Measurements from ENCODE around the gene CUX1.

DNA sequence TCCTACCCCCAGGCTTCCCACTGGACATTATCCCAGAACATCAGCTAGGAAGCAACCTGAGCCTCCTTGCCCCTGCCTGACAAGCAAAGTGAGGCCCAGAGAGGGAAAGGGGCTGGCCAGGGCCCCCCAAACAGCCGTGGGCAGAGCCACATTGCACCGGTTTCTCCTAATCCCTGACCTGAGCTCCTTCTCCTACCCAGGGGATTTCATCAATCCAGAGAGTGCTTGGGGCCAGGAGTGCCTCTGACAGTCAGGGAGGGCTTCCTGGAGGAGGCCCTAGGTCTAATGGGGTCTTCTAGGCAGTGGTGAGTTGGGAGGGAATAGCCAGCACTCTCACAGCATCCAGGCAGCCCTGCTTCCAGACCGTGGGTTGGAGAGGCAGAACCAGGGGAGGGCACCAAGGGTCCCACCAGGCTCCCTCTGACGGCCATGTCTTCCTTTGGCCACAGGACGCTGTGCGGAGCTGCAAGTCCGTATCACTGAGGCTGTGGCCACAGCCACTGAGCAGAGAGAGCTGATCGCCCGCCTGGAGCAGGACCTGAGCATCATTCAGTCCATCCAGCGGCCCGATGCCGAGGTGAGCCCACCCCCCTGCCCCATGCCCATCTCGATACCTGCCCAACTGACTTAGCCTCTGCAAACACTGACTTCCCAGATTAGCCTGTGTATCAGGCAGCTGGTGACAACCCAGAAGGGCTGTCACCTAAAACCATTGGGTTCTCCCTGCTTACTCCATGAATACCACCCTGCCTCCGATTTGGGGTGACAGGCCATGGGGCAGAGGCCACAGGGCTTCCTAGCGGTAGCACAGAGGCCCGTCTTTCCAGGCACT, 455.7 kb downstream of the CUX1 start:
- TF ChIP-seq, protein P1, sequence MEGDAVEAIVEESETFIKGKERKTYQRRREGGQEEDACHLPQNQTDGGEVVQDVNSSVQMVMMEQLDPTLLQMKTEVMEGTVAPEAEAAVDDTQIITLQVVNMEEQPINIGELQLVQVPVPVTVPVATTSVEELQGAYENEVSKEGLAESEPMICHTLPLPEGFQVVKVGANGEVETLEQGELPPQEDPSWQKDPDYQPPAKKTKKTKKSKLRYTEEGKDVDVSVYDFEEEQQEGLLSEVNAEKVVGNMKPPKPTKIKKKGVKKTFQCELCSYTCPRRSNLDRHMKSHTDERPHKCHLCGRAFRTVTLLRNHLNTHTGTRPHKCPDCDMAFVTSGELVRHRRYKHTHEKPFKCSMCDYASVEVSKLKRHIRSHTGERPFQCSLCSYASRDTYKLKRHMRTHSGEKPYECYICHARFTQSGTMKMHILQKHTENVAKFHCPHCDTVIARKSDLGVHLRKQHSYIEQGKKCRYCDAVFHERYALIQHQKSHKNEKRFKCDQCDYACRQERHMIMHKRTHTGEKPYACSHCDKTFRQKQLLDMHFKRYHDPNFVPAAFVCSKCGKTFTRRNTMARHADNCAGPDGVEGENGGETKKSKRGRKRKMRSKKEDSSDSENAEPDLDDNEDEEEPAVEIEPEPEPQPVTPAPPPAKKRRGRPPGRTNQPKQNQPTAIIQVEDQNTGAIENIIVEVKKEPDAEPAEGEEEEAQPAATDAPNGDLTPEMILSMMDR (conservative IDR thresholded peaks at IDR 0.05 in 1 of 2, IDR thresholded peaks at IDR 0.05 in 1 of 2; ENCODE audit: low read depth in 1 of 2, low read length in 2 of 2): no peak
- no peak for TF ChIP-seq EZH2 (IDR thresholded peaks at IDR 0.05; ENCODE audit: low read length, missing control alignments)

All from fibroblast of lung (primary cell).